Jurkat, Clone E6-1 (cell line): Measurements from ENCODE around the gene IZUMO4.
A peak's percentile ranks its signal among the peaks of the same experiment; 100 is the strongest.

Experiments
- DNase-seq: peaks from one replicate; pipeline ENCODE4 v3.0.0-alpha.2; 2011; ENCODE audit warnings: low read depth, low spot score
- H3K4me3 ChIP-seq: 2 replicates; pipeline ENCODE4 v1.5.1; 2011; ENCODE audit warnings: mild to moderate bottlenecking, low read length, control low read depth, moderate library complexity

The IZUMO4 gene

GRCh38 chr19:2057484-2058469 lies 38.9 kb upstream of the IZUMO4 start:
- no peak for DNase-seq
- H3K4me3 ChIP-seq = no peak overlapping the region

- H3K4me3 ChIP-seq = no peak overlapping the region
- no peak for DNase-seq
These were observed 37.9 kb upstream of the IZUMO4 start for GRCh38 chr19:2058570-2059421.

- no peak overlapping the region; the same call in none of the 2 replicates for H3K4me3 ChIP-seq
- DNase-seq = no peak
These were observed 37.1 kb upstream of the IZUMO4 start for GRCh38 chr19:2059422-2060201.

GRCh38 chr19:2060884-2061494 lies 35.7 kb upstream of the IZUMO4 start:
- no peak for DNase-seq

GRCh38 chr19:2061495-2062388 lies 35.0 kb upstream of the IZUMO4 start:
- peak; percentile 98 for DNase-seq
- peak overlapping the region; percentile 81 for H3K4me3 ChIP-seq

More at GRCh38 chr19:2060884-2061494, 35.7 kb upstream of the IZUMO4 start:
- H3K4me3 ChIP-seq = peak overlapping the region; percentile 81

- H3K4me3 ChIP-seq = peak overlapping the region; percentile 79
- no peak for DNase-seq
These were observed 34.4 kb upstream of the IZUMO4 start for GRCh38 chr19:2062389-2062729.

- no peak for DNase-seq
These were observed 33.9 kb upstream of the IZUMO4 start for GRCh38 chr19:2062770-2063169.

GRCh38 chr19:2063824-2064223 lies 32.9 kb upstream of the IZUMO4 start:
- H3K4me3 ChIP-seq = no peak overlapping the region

More at GRCh38 chr19:2062770-2063169, 33.9 kb upstream of the IZUMO4 start:
- H3K4me3 ChIP-seq = no peak overlapping the region

GRCh38 chr19:2064395-2064787 lies 32.3 kb upstream of the IZUMO4 start:
- no peak for DNase-seq
- H3K4me3 ChIP-seq = no peak overlapping the region

More at GRCh38 chr19:2063824-2064223, 32.9 kb upstream of the IZUMO4 start:
- no peak for DNase-seq

- DNase-seq = no peak
- no peak overlapping the region for H3K4me3 ChIP-seq
These were observed 31.8 kb upstream of the IZUMO4 start for GRCh38 chr19:2064788-2065524.

- H3K4me3 ChIP-seq = no peak overlapping the region
- no peak for DNase-seq
These were observed 26.3 kb upstream of the IZUMO4 start for GRCh38 chr19:2070436-2070827.

- H3K4me3 ChIP-seq = no peak overlapping the region
- no peak for DNase-seq
These were observed 25.6 kb upstream of the IZUMO4 start for GRCh38 chr19:2070986-2071673.

GRCh38 chr19:2072757-2073551 lies 23.8 kb upstream of the IZUMO4 start:
- DNase-seq = no peak
- no peak overlapping the region for H3K4me3 ChIP-seq

GRCh38 chr19:2076526-2076944 lies 20.2 kb upstream of the IZUMO4 start:
- no peak overlapping the region for H3K4me3 ChIP-seq

GRCh38 chr19:2077398-2077797 lies 19.3 kb upstream of the IZUMO4 start:
- no peak for DNase-seq
- no peak overlapping the region for H3K4me3 ChIP-seq

More at GRCh38 chr19:2076526-2076944, 20.2 kb upstream of the IZUMO4 start:
- no peak for DNase-seq
